SK-N-MC (cell line): ENCODE results near the gene CPNE5.

ENCODE experiments used
- DNase-seq: peaks from one replicate; pipeline ENCODE4 v3.0.0-alpha.2; 2011; ENCODE audit warnings: low read depth, low spot score
- H3K27ac ChIP-seq: fragments of 200-600 bp; sonication (generic); 2 replicates; pipeline ENCODE4 v1.5.1; 2016; ENCODE audit warnings: mixed run types
- H3K36me3 ChIP-seq: fragments of 200-600 bp; sonication (generic); 2 replicates; pipeline ENCODE4 v1.6.1; 2017; ENCODE audit warnings: antibody characterized with exemption, low read length, mixed read lengths; ENCODE audit not compliant: insufficient read depth
- H3K4me3 ChIP-seq: fragments of 200-600 bp; sonication (generic); 2 replicates; pipeline ENCODE4 v1.5.1; 2016
- H3K9ac ChIP-seq: fragments of 200-600 bp; sonication (generic); 2 replicates; pipeline ENCODE4 v1.8.0; 2017; ENCODE audit warnings: mixed run types, mixed read lengths; ENCODE audit not compliant: insufficient read length
- H3K9me3 ChIP-seq: fragments of 200-600 bp; sonication (generic); 2 replicates; pipeline ENCODE4 v1.6.1; 2017; ENCODE audit warnings: low read depth, mild to moderate bottlenecking, antibody characterized with exemption, low read length, moderate library complexity, mixed read lengths
- EZH2 ChIP-seq: fragments of 200-600 bp; sonication (generic); IDR thresholded peaks from one replicate; pipeline ENCODE4 v1.6.1; 2017; ENCODE audit warnings: antibody characterized with exemption
- FOXP2 ChIP-seq: optimal IDR thresholded peaks from 2 replicates; pipeline ENCODE3; 2011; ENCODE audit warnings: mild to moderate bottlenecking, moderate library complexity; ENCODE audit not compliant: insufficient read depth; ENCODE audit errors: extremely low read length, control extremely low read depth
- POLR2AphosphoS5 ChIP-seq: IDR thresholded peaks from 2 replicates; pipeline ENCODE4 v1.6.1; 2012; ENCODE audit warnings: mild to moderate bottlenecking, low read depth, low read length, borderline replicate concordance

The CPNE5 gene

GRCh38 chr6:36834576-36835341 lies 4.5 kb downstream of the CPNE5 start:
- no peak overlapping the region for H3K9ac ChIP-seq
- TF ChIP-seq EZH2 (no peak), FOXP2 (no peak), POLR2AphosphoS5 (no peak)
- no peak for DNase-seq
- H3K4me3 ChIP-seq = no peak overlapping the region
- H3K27ac ChIP-seq = no peak overlapping the region
- H3K9me3 ChIP-seq = 0 out of 2 replicates have a peak, but pooled peaks cover 3% of the 10 kb centered on the region
- H3K36me3 ChIP-seq = no peaks in the 10 kb centered on the region

- TF ChIP-seq POLR2AphosphoS5 = no peak
- TF ChIP-seq EZH2 = no peak
- no peak for TF ChIP-seq FOXP2
- no peak for DNase-seq
- Histone ChIP-seq H3K9ac (no peak overlapping the region), H3K4me3 (no peak overlapping the region), H3K9me3 (0 out of 2 replicates have a peak, but pooled peaks cover 3% of the 10 kb centered on the region), H3K36me3 (no peaks in the 10 kb centered on the region), H3K27ac (no peak overlapping the region)
Observed at GRCh38 chr6:36833182-36833789, 6.0 kb downstream of the CPNE5 start.

- Histone ChIP-seq H3K9me3 (0 out of 2 replicates have a peak, but pooled peaks cover 3% of the 10 kb centered on the region), H3K4me3 (no peak overlapping the region), H3K9ac (no peak overlapping the region), H3K27ac (no peak overlapping the region), H3K36me3 (no peaks in the 10 kb centered on the region)
- TF ChIP-seq POLR2AphosphoS5 (no peak), EZH2 (no peak), FOXP2 (no peak)
- no peak for DNase-seq
Observed at GRCh38 chr6:36832313-36832712, 6.9 kb downstream of the CPNE5 start.

- no peak overlapping the region for H3K27ac ChIP-seq
- DNase-seq = no peak
- 0 out of 2 replicates have a peak, but pooled peaks cover 3% of the 10 kb centered on the region for H3K9me3 ChIP-seq
- no peaks in the 10 kb centered on the region for H3K36me3 ChIP-seq
- no peak for TF ChIP-seq FOXP2
- no peak for TF ChIP-seq POLR2AphosphoS5
- TF ChIP-seq EZH2 = no peak
- H3K9ac ChIP-seq = no peak overlapping the region
- H3K4me3 ChIP-seq = no peak overlapping the region
Observed at GRCh38 chr6:36830577-36830976, 8.7 kb downstream of the CPNE5 start.

- TF ChIP-seq EZH2 (no peak), POLR2AphosphoS5 (no peak), FOXP2 (no peak)
- H3K9me3 ChIP-seq = 0 out of 2 replicates have a peak, but pooled peaks cover 3% of the 10 kb centered on the region
- H3K9ac ChIP-seq = no peak overlapping the region
- no peak overlapping the region for H3K27ac ChIP-seq
- H3K4me3 ChIP-seq = no peak overlapping the region
- no peak for DNase-seq
- no peaks in the 10 kb centered on the region for H3K36me3 ChIP-seq
Observed at GRCh38 chr6:36829919-36830544, 9.2 kb downstream of the CPNE5 start.

- no peak overlapping the region for H3K9ac ChIP-seq
- TF ChIP-seq EZH2 = no peak
- no peak for TF ChIP-seq FOXP2
- no peak for TF ChIP-seq POLR2AphosphoS5
- no peak overlapping the region for H3K27ac ChIP-seq
- H3K4me3 ChIP-seq = no peak overlapping the region
- DNase-seq = no peak
- no peaks in the 10 kb centered on the region for H3K36me3 ChIP-seq
- H3K9me3 ChIP-seq = no peaks in the 10 kb centered on the region
Observed at GRCh38 chr6:36827261-36828079, 11.8 kb downstream of the CPNE5 start.

GRCh38 chr6:36826520-36827227 lies 12.6 kb downstream of the CPNE5 start:
- no peak for DNase-seq
- no peak overlapping the region for H3K4me3 ChIP-seq
- no peaks in the 10 kb centered on the region for H3K36me3 ChIP-seq
- TF ChIP-seq EZH2 (no peak), POLR2AphosphoS5 (no peak), FOXP2 (no peak)
- H3K9ac ChIP-seq = no peak overlapping the region
- no peaks in the 10 kb centered on the region for H3K9me3 ChIP-seq
- H3K27ac ChIP-seq = no peak overlapping the region
